Upper lobe of left lung (tissue), 6 donors: ENCODE measurements around the gene SLC19A1. TPM values are rescaled to one million over a fixed set of nuclear protein-coding genes. Genes with fewer than 3 reads are reported as not detected.

Source experiments
- ATAC-seq, 2 donors: fragments of 200-7000 bp; cut with Tn5 transposase; one replicate each; pipeline ENCODE4 v1.9.1; 2022; ENCODE audit warnings: mild to moderate bottlenecking in 2 of 2, moderate library complexity in 2 of 2; ENCODE audit not compliant: low FRiP score in 2 of 2
- DNase-seq, 2 donors: peaks; one replicate each; pipeline ENCODE4 v3.0.0-alpha.2; 2019 to 2020
- H3K27ac ChIP-seq, 4 donors: fragments of 200-600 bp; sonication (generic); one replicate each; pipeline ENCODE4 v1.5.1; 2016 to 2019
- H3K27me3 ChIP-seq, 4 donors: fragments of 200-600 bp; sonication (generic); one replicate each; pipeline ENCODE4 v1.5.1; 2017 to 2019
- H3K36me3 ChIP-seq, 4 donors: fragments of 200-600 bp; sonication (generic); one replicate each; pipeline ENCODE4 v1.5.1; 2016 to 2019
- H3K4me1 ChIP-seq, 4 donors: fragments of 200-600 bp; sonication (generic); one replicate each; pipeline ENCODE4 v1.5.1; 2018 to 2019
- H3K4me3 ChIP-seq, 4 donors: fragments of 200-600 bp; sonication (generic); one replicate each; pipeline ENCODE4 v1.5.1; 2017 to 2019; ENCODE audit warnings: mild to moderate bottlenecking in 2 of 4, moderate library complexity in 1 of 4
- H3K9me3 ChIP-seq, 4 donors: fragments of 200-600 bp; sonication (generic); one replicate each; pipeline ENCODE4 v1.5.1; 2018 to 2019
- EP300 ChIP-seq, 4 donors: sonication (generic); formaldehyde crosslinking; IDR thresholded peaks; one replicate each; pipeline ENCODE4 v1.5.1; 2017; ENCODE audit warnings: antibody characterized with exemption in 4 of 4, control low read depth in 2 of 4
- POLR2A ChIP-seq, 4 donors: fragments of 450-650 bp; IDR thresholded peaks; one replicate each; pipeline ENCODE4 v1.5.1; 2016 to 2017; ENCODE audit warnings: antibody characterized with exemption in 4 of 4, mild to moderate bottlenecking in 2 of 4
- POLR2AphosphoS5 ChIP-seq, 2 donors: sonication (generic); formaldehyde crosslinking; IDR thresholded peaks; one replicate each; pipeline ENCODE4 v1.5.1; 2017; ENCODE audit warnings: antibody characterized with exemption in 2 of 2
- WGBS, 2 donors: methylation state at CpG; one replicate each; pipeline ENCODE4 v1.1.5; 2017 to 2018; 5-methylcytosine and 5-hydroxymethylcytosine counted together
- total RNA-seq, 6 donors: library from RNA; depleted of rRNA in 4 of 6; stranded (reverse); fragments of >200 nt in 4 of 6; gene quantifications; one replicate each; pipeline versions ENCODE4 v1.1.0 to v1.2.1, GENCODE V29; 2016 to 2021
- TF ChIP-seq, protein P1 (sequence below), 6 experiments: fragments of 450-650 bp in 4 of 6; fragments of 200-600 bp in 2 of 6; sonication (generic) in 2 of 6; IDR thresholded peaks; one replicate each; pipeline ENCODE4 v1.5.1; 2016 to 2019; ENCODE audit warnings: antibody characterized with exemption in 6 of 6
- donor health status: DM: no; HTN: no; CAD: no; lungs with moderate emphysema.
- donor health status: DM: no; HTN: yes; CAD: no; lungs with severe emphysema.

Gene SLC19A1
- total RNA-seq, 6 donors from 2014 or later: 36.4 to 75.6 (median 49.9) TPM

DNA sequence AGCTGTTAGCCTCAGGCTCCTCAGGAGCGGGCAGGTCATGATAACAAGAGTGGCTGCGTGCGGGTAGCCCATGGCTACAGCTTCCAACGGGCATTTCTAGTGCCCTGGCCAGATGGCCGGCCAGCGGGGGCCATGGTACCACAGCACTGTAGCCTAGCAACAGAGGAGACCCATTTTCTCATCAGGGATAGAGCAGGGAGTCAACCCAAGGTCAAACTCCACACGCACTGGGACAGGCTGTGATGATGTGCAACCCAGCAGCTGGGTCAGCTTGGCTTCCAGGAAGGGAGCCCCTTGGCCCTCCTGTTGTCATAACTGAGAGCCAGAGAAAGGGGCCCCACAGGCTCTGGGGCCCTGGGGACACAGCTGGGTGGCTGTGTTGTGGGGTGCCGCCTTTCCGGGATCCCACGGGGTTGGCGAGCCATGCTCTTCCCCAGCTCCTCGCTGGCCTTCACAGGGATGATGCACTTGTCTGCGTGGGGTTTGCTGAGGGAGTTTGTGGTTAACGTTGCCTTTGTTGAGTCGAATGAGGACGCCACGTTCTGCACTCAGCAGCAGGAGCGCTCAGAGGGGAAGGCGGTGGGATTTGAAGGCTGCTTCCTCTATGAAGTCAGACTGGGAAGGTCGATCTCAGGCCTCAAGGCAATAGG lies 91.0 kb downstream of the SLC19A1 start:
- whole genome bisulfite sequencing, 2 donors: 88 to 91% methylated on average over 11 to 20 of the region's 20 CpGs
- H3K27me3 ChIP-seq: no peaks in the 10 kb centered on the region
- peaks cover 0 to 6% (median 3%) of the 10 kb centered on the region in 4 donors for H3K9me3 ChIP-seq

DNA sequence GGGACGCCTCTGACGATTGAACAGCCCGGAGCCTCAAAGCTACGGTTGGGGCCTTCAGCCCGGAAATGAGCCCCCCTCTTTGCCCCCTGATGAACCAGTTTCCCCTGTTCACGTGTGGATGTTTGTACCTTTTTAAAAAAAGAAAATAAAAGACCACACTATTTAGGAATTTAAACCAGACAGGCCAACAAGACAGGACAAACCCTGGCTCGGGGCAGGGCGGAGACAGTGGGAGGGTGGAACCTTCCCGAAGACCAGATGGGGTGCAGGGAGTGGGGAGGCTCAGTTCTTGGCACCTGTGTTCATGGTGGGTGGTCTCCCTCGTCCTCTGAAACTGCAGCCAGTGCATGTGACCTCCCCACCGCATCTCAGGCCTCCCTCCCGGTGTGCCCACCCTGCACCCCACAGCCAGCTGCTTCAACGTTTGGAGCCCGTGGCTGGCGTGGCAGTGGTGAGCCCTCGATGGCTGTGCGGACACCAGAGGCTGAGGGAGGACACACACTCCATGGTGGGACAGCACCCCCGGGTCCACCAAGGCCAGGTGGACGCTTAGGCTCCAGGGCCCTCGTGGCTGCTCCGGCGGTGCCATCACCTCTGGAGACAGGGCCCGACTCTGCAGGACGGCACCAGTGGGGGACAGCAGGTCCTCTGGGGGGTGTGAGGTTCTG lies 91.7 kb downstream of the SLC19A1 start:
- H3K36me3 ChIP-seq: no peaks in the 10 kb centered on the region
- H3K4me1 ChIP-seq: peaks cover 6 to 25% (median 12%) of the 10 kb centered on the region in 4 donors
- TF ChIP-seq EP300 (IDR thresholded peaks at IDR 0.05) (no peak), POLR2AphosphoS5 (IDR thresholded peaks at IDR 0.05) (no peak), POLR2A (IDR thresholded peaks at IDR 0.05) (no peak)
- TF ChIP-seq, protein P1, sequence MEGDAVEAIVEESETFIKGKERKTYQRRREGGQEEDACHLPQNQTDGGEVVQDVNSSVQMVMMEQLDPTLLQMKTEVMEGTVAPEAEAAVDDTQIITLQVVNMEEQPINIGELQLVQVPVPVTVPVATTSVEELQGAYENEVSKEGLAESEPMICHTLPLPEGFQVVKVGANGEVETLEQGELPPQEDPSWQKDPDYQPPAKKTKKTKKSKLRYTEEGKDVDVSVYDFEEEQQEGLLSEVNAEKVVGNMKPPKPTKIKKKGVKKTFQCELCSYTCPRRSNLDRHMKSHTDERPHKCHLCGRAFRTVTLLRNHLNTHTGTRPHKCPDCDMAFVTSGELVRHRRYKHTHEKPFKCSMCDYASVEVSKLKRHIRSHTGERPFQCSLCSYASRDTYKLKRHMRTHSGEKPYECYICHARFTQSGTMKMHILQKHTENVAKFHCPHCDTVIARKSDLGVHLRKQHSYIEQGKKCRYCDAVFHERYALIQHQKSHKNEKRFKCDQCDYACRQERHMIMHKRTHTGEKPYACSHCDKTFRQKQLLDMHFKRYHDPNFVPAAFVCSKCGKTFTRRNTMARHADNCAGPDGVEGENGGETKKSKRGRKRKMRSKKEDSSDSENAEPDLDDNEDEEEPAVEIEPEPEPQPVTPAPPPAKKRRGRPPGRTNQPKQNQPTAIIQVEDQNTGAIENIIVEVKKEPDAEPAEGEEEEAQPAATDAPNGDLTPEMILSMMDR (IDR thresholded peaks at IDR 0.05): no peak
- no peak for ATAC-seq
- no peaks in the 10 kb centered on the region for H3K27me3 ChIP-seq
- peaks cover 0 to 9% (median 3%) of the 10 kb centered on the region in 4 donors for H3K9me3 ChIP-seq
- no peak overlapping the region for H3K4me3 ChIP-seq
- 75 to 90% methylated on average over 15 to 23 of the region's 24 CpGs for WGBS, 2 donors
- DNase-seq: peak in 1 of 2 donors; percentile 73
- H3K27ac ChIP-seq: no peak overlapping the region

More for the DNA sequence above, 91.0 kb downstream of the SLC19A1 start:
- Histone ChIP-seq H3K4me1 (peaks cover 6 to 31% (median 12%) of the 10 kb centered on the region in 4 donors), H3K4me3 (no peak overlapping the region), H3K27ac (no peak overlapping the region), H3K36me3 (no peaks in the 10 kb centered on the region)
- DNase-seq: peak in 1 of 2 donors; percentile 28
- TF ChIP-seq, protein P1 (IDR thresholded peaks at IDR 0.05): no peak
- ATAC-seq: no peak

- 82 to 86% methylated on average over 18 to 22 of the region's 22 CpGs for WGBS, 2 donors
- Histone ChIP-seq H3K4me3 (no peak overlapping the region), H3K27ac (no peak overlapping the region), H3K4me1 (peaks cover 2 to 18% (median 7%) of the 10 kb centered on the region in 4 donors), H3K36me3 (no peaks in the 10 kb centered on the region), H3K9me3 (peaks cover 0 to 9% (median 3%) of the 10 kb centered on the region in 4 donors), H3K27me3 (no peaks in the 10 kb centered on the region)
- TF ChIP-seq, protein P1 (IDR thresholded peaks at IDR 0.05): no peak
- TF ChIP-seq POLR2AphosphoS5 (IDR thresholded peaks at IDR 0.05): no peak
- no peak for TF ChIP-seq EP300 (IDR thresholded peaks at IDR 0.05)
- TF ChIP-seq POLR2A (IDR thresholded peaks at IDR 0.05): no peak
- DNase-seq (peak in 1 of 2 donors; percentile 66), ATAC-seq (no peak)
These were observed 92.4 kb downstream of the SLC19A1 start for GRCh38 chr21:45449658-45450422.

DNA sequence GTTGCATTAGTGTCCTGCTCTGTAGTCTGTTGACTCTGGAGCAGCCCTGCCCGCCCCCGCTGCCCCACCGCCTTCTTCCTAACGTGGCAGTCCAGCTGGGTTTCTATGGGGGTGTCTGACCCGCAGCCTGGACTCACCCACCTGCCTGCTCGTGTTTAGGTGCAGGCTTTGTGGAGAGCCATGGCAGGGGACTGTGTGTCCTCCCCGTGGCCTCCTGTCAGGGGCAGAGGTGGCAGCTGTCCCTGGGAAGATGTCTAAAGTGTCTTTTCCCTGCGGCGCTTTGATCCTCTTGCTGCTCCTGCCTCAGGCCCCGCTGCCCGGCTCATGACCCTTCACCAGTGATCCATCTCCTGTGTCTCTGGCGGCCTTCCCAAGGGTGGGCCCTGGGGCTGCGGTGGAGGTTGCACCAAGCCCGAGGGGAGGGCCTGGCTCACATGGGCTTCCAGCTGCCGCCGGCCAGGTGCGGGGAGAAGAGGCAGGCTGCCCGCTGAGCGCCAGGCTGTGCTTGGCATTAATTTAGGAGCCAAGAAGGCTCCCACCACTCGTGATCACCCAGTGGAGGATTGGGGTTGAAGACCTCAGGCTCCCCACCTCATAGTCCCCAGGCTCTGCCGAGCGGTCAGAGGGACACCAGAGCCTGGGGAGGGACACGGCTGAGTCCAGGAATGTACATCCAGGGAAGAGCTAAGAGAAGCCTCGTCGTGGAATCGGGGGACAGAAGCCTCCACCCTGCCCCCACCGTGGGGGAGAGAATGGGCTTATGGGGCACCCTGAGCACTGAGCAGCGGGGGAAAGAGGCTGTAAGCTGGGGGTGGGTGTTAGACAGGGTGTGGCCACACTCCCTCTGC lies 93.2 kb downstream of the SLC19A1 start:
- ATAC-seq (no peak), DNase-seq (peak in 1 of 2 donors; percentile 75)
- Histone ChIP-seq H3K27ac (no peak overlapping the region), H3K4me1 (peaks cover 0 to 9% (median 2%) of the 10 kb centered on the region in 4 donors), H3K4me3 (no peak overlapping the region), H3K9me3 (peaks cover 0 to 9% (median 3%) of the 10 kb centered on the region in 4 donors), H3K36me3 (no peaks in the 10 kb centered on the region), H3K27me3 (no peaks in the 10 kb centered on the region)
- TF ChIP-seq POLR2A (IDR thresholded peaks at IDR 0.05): no peak
- TF ChIP-seq EP300 (IDR thresholded peaks at IDR 0.05): no peak
- TF ChIP-seq, protein P1 (IDR thresholded peaks at IDR 0.05): no peak
- TF ChIP-seq POLR2AphosphoS5 (IDR thresholded peaks at IDR 0.05): no peak
- 87 to 90% methylated on average over 15 to 24 of the region's 28 CpGs for WGBS, 2 donors
